ENCODE results near the gene PSMA3. TPM values are rescaled to one million over a fixed set of nuclear protein-coding genes. Genes with fewer than 3 reads are reported as not detected.
"Not testable (repeated sequence)": the region's sequence is repeated elsewhere in the genome, so short reads cannot be mapped to it uniquely, and the experiment has no call there.

Gene PSMA3
- total RNA-seq, 4 donors from 2014 or later: 78.4 to 92.2 (median 82.4) TPM

- peaks cover 47% of the 10 kb centered on the region for H3K36me3 ChIP-seq
- H3K4me3 ChIP-seq: no peak overlapping the region
- H3K27ac ChIP-seq: no peak overlapping the region
- H3K27me3 ChIP-seq: no peaks in the 10 kb centered on the region
- TF ChIP-seq POLR2AphosphoS5 (IDR thresholded peaks at IDR 0.05): no peak
- no peak for TF ChIP-seq CTCF (IDR thresholded peaks at IDR 0.05)
- TF ChIP-seq EP300 (IDR thresholded peaks at IDR 0.05): no peak
- no peak for TF ChIP-seq POLR2A (IDR thresholded peaks at IDR 0.05)
- H3K4me1 ChIP-seq: peaks cover 29% of the 10 kb centered on the region
- DNase-seq (ENCODE audit: low spot score in 2 of 2): no peak
- WGBS: 93% methylated on average over 8 of the region's 8 CpGs
- H3K9me3 ChIP-seq: no peaks in the 10 kb centered on the region
Observed at GRCh38 chr14:58249611-58250010, 5.0 kb downstream of the PSMA3 start.

- Histone ChIP-seq H3K27me3 (no peaks in the 10 kb centered on the region), H3K36me3 (peaks cover 82% of the 10 kb centered on the region), H3K4me1 (no peaks in the 10 kb centered on the region), H3K9me3 (no peaks in the 10 kb centered on the region), H3K4me3 (no peak overlapping the region), H3K27ac (no peak overlapping the region)
- no peak for DNase-seq (ENCODE audit: low spot score in 2 of 2)
- WGBS: 98% methylated on average over 4 of the region's 4 CpGs
- TF ChIP-seq EP300 (IDR thresholded peaks at IDR 0.05) (no peak), CTCF (IDR thresholded peaks at IDR 0.05) (no peak), POLR2A (IDR thresholded peaks at IDR 0.05) (no peak), POLR2AphosphoS5 (IDR thresholded peaks at IDR 0.05) (no peak)
Observed at GRCh38 chr14:58258156-58258555, 13.5 kb downstream of the PSMA3 start.

- not testable (repeated sequence) for H3K27ac ChIP-seq; H3K4me3 ChIP-seq; H3K9me3 ChIP-seq; DNase-seq (ENCODE audit: low spot score in 2 of 2); H3K4me1 ChIP-seq; H3K27me3 ChIP-seq
- WGBS: 88% methylated on average over 10 of the region's 10 CpGs
- H3K36me3 ChIP-seq: peaks cover 79% of the 10 kb centered on the region
Observed at GRCh38 chr14:58262005-58262404, 17.4 kb downstream of the PSMA3 start.

GRCh38 chr14:58265401-58265800 is 20.8 kb downstream of the PSMA3 start:
- no peak overlapping the region for H3K4me3 ChIP-seq
- no peaks in the 10 kb centered on the region for H3K9me3 ChIP-seq
- H3K27ac ChIP-seq: no peak overlapping the region
- H3K4me1 ChIP-seq: no peaks in the 10 kb centered on the region
- TF ChIP-seq POLR2A (IDR thresholded peaks at IDR 0.05) (no peak), CTCF (IDR thresholded peaks at IDR 0.05) (no peak), EP300 (IDR thresholded peaks at IDR 0.05) (no peak), POLR2AphosphoS5 (IDR thresholded peaks at IDR 0.05) (no peak)
- H3K27me3 ChIP-seq: no peaks in the 10 kb centered on the region
- peaks cover 82% of the 10 kb centered on the region for H3K36me3 ChIP-seq
- no peak for DNase-seq (ENCODE audit: low spot score in 2 of 2)

- H3K4me3 ChIP-seq: no peak overlapping the region
- H3K4me1 ChIP-seq: peaks cover 4% of the 10 kb centered on the region
- TF ChIP-seq EP300 (IDR thresholded peaks at IDR 0.05): no peak
- TF ChIP-seq CTCF (IDR thresholded peaks at IDR 0.05): no peak
- no peak for TF ChIP-seq POLR2A (IDR thresholded peaks at IDR 0.05)
- no peak for TF ChIP-seq POLR2AphosphoS5 (IDR thresholded peaks at IDR 0.05)
- DNase-seq (ENCODE audit: low spot score in 2 of 2): no peak
- 73% methylated on average over 2 of the region's 2 CpGs for WGBS
- H3K27ac ChIP-seq: no peak overlapping the region
- no peaks in the 10 kb centered on the region for H3K27me3 ChIP-seq
- H3K36me3 ChIP-seq: peaks cover 81% of the 10 kb centered on the region
- H3K9me3 ChIP-seq: no peaks in the 10 kb centered on the region
Observed at GRCh38 chr14:58270628-58271027, 26.0 kb downstream of the PSMA3 start.
